ENCODE measurements around the gene MUC5AC.

Gene MUC5AC

DNA sequence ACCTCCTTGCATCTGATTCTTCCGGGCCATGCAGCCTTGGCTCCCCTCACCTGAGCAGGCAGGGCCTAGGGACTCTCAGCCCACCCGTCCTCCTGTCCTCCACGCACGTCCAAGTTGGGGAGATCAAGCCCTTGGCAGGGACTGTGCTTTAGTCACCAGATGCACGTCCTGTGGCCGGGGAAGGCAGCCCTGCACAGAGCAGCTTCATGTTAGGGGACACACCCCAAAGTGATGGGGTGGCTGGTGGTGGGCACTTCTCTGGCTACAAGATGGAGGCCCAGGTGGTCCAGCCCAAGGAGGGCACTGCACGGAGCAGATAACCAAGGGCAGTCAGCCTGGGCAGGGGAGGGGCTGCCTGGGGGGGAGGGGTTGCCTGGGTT lies 66.3 kb downstream of the MUC5AC start:
- no peak for DNase-seq (ENCODE audit: low read depth)

DNA sequence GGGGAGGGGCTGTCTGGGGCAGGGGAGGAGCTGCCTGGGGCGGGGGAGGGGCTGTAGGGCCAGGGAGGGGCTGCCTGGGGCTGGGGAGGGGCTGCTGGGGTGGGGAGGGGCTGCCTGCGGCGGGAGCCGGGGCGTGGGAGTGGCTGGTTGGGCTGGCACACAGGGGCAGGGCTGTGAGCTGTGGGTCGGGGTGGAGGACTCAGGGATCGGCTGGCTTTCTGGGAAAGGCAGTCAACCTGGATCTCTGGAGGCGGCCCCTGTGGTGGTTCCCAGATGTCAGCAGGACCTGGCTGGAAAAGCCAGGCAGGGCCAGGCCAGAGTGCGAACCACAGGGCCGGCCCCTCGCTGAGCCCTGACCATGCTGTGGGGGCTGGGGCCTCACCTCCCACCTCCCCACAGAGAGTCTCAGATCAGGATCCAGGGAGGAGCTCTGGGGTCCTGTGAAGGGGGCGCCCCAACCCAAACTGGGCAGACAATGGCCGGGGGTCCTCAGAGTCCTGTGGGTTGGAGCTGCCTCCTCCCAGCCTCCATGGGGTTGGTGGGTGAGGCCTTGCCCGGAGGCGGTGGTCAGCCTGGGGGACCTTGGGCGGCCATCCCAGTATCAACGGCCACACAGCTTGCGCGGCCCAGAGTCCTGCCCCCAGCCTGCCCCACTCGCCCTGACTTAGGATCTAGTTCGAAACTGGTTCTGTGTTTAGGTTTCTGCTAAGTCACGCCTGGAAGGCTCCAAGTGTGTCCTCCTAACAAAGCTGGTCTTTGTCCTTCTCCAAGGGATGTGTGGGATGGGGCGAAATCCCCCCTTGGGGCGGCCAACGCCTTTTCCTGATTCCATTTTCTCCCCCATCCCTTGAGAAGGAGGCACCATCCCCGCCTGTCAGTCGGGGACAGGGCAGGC lies 67.0 kb downstream of the MUC5AC start:
- DNase-seq (ENCODE audit: low read depth) = no peak

DNA sequence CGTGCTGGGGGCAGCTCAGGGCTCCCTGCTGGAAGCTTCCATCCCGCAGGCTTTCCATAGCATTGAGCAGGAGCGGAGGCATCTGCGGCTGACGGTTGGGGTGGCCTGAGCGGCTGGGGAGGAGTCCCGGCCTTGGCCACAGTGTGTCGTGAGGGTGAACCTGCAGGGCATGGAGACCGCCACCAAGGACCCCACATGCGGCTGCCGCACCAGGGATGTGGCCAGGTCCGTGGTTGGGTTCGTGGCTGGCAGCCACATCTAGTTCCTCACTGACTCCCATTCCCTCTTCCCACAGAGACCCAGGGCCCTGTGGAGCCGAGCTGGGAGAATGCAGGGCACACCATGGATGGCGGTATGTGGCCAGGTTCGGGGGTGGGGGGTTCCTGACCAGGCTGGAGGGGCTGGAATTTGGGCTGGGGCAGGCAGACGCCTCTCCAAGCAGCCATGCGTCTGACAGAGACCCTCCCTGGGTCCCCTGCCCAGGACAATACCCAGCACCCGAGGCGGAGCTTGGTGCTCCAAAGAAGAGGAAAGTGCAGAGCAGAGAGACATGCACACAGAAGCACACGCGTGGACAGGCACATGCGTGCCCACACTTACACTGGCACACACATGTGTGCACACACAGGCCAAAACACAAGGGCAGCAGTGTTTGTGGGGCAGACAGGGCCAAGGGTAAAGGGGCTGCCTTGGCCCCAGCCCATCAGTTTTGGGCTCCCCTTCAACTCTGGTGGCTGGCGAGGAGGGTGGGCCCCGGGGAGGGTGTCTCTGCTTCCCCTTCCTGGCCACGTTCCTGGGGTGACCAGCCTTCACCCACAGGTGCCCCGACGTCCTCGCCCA lies 67.9 kb downstream of the MUC5AC start:
- DNase-seq (ENCODE audit: low read depth) = no peak

DNA sequence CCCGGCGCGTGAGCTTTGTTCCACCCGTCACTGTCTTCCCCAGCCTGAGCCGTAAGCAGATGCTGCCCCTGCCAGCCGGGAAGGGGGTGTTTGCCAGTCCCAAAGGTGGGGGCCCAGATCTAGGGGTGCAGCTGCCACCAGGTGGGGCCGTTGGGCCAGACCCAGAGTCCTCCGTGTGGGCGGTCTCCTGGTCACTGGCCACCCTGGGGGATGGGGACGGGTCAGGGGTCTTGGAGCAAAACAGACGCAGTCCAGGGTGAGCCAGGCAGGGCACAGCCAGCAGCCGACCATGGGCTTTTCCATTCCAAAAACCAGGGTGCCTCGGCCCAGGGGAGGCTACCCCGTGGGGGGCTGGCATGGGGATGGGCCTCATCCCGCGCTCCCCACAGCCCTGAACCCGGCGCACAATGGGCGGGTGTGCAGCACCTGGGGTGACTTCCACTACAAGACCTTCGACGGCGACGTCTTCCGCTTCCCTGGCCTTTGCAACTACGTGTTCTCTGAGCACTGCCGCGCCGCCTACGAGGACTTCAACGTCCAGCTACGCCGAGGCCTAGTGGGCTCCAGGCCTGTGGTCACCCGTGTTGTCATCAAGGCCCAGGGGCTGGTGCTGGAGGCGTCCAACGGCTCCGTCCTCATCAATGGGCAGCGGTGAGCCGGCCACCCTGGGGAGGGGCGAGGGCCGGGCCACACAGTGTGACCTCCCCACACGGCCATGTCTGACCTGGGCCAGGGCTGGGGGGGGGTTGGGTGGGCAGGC lies 68.7 kb downstream of the MUC5AC start:
- no peak for DNase-seq (ENCODE audit: low read depth)

DNA sequence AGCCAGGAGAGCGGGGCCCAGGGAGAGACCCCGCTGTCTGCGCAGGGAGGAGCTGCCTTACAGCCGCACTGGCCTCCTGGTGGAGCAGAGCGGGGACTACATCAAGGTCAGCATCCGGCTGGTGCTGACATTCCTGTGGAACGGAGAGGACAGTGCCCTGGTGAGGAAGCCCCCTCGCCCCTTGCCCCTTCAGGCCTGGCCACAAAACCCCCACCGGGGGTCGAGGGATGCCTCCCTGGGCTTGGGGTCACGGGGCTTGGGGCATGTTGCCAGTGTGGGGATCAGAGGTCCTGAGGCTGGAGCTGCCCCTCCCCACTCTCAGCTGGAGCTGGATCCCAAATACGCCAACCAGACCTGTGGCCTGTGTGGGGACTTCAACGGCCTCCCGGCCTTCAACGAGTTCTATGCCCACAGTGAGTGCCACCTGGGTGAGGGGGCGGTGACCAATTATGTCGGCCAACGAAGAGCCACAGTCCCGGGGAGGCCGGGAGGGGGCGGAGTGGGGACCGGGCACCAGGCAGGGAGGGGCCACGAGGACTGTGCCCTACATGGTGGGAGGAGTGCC lies 69.3 kb downstream of the MUC5AC start:
- DNase-seq (ENCODE audit: low read depth) = no peak

DNA sequence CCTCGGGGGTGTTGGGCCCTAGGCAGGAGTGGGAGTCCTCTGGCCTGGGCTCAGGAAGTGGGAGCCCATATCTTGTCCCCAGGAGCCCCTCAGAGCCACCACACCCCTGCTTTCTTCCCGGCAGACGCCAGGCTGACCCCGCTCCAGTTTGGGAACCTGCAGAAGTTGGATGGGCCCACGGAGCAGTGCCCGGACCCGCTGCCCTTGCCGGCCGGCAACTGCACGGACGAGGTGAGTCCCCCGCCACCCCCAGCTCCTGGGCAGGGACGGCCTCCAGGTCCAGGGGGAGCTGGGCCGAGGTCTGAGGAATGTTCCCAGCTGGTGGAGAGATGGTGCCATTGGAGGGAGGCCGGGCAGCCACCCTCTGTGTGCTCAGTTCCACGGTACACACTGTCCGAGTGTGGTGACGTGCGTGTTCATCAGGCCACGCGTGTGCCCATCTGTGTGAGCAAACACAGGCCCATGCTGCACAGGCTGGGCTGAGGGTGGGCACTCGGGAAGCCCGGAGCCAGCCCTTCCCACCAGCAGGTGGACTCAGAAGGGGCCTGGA lies 69.9 kb downstream of the MUC5AC start:
- DNase-seq (ENCODE audit: low read depth) = no peak

DNA sequence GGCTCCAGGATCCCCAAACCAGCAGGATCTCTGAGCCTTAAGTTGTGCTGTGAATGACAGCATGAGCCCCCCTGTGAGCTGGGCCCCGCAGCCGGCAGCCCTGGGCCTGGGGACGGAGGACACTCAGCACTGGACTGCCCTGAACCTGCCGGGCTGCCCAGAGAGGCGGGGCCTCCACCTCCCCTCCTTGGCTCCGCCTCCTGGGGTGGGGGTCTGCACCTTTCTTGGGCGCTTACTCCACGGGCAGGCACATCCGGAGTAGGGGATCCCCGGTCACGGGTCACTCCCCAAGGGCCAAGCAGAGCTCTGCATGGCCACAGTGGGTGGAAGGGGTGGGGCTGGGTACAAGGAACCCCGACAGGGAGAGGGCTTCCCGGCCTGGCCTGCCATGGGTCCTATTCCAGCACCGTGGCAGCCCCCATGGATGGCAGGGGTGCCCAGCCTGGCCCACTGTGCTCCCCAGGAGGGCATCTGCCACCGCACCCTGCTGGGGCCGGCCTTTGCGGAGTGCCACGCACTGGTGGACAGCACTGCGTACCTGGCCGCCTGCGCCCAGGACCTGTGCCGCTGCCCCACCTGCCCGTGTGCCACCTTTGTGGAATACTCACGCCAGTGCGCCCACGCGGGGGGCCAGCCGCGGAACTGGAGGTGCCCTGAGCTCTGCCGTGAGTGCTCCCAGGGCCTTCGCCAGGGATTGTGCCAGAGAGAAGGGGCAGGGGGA lies 70.5 kb downstream of the MUC5AC start:
- DNase-seq (ENCODE audit: low read depth) = no peak

DNA sequence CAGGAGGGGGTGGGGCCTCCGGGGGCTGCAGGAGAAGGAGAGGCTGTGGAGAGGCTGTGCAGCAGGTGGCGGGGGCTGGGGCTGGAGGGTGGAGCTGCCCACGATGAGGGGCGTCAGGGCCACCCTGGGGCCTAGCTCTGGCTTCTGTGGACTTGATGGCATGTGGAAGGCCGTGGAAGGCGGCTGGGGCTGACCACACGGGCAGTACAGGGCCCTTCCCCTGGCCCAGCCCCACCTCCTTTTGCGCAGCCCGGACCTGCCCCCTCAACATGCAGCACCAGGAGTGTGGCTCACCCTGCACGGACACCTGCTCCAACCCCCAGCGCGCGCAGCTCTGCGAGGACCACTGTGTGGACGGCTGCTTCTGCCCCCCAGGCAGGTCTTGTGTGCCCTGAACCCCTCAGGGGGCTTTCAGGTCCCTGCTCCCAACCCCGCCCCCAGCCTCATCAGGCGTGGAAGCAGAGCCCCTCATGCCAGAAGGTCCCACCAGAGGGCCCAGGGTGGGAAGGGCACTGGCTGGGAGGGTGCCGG lies 71.2 kb downstream of the MUC5AC start:
- DNase-seq (ENCODE audit: low read depth) = no peak

DNA sequence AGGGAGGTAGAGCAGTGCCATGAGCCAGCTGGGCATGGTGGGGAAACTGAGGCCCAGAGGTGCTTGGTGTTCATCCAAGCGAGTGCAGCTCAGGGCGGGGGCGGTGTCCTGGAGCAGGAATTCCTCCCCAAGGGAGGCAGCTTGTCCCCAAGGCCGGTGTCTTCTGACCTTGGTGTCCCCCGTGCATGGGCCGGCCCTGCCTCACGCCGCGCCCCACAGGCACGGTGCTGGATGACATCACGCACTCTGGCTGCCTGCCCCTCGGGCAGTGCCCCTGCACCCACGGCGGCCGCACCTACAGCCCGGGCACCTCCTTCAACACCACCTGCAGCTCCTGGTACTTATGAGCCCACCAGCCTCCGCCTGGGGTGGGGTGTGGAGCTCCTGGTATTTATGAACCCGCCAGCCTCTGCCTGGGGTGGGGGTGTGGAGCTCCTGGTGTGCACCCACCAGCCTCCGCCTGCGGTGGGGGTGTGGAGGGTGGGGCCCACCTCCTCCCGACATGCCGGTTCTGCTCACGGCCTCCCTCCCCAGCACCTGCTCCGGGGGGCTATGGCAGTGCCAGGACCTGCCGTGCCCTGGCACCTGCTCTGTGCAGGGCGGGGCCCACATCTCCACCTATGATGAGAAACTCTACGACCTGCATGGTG lies 71.8 kb downstream of the MUC5AC start:
- DNase-seq (ENCODE audit: low read depth) = no peak

DNA sequence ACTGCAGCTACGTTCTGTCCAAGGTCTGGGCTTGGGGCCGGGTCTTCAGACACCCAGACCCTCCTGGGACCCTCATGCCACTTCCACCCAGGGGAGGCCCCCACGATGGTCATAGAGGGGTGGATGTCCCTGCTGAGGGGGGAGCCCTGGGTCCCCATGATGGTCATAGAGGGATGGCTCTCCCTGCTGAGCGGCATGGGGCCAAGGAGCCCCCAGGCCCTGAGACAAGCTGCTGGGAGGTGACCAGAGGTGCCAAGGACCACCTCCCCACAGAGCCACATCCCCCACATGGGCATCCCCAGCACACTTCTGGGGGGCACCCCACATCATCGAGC lies 72.3 kb downstream of the MUC5AC start:
- DNase-seq (ENCODE audit: low read depth) = no peak

DNA sequence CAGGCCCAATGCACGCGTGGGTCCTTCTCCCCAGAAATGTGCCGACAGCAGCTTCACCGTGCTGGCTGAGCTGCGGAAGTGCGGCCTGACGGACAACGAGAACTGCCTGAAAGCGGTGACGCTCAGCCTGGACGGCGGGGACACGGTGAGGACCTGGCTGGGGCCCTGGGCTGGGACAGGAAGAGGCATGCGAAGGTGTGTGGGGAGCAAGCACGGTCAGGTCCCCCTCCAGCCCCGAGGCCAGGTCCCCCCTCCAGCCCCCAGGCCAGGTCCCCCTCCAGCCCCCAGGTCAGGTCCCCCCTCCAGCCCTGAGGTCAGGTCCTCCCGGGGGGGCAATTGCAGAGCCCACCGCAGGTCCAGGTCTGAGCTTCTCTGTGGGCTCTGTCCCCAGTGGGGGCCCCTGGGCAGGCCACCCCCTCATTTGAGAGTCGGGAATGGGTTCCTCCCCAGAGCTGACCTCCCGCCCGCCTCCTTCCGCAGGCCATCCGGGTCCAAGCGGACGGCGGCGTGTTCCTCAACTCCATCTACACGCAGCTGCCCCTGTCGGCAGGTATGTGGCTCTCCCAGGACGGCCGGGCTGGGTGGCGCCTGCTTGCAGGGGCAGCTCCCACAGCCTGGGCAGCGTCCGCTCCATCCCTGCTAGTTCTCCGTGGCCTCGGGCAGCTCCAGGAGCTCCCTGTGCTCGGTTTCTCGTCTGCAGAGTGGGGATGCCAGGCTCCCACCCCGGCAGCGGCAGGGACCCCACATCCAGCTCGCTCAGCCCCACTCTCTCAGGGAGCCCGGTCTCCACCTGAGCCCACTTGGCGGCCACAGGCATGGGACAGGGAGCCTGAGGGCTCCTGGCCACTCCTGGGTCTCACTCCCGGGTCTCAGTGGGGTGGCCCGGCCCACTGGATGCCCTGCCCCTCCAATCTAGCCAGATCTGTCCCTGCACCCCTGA lies 73.0 kb downstream of the MUC5AC start:
- DNase-seq (ENCODE audit: low read depth) = no peak

DNA sequence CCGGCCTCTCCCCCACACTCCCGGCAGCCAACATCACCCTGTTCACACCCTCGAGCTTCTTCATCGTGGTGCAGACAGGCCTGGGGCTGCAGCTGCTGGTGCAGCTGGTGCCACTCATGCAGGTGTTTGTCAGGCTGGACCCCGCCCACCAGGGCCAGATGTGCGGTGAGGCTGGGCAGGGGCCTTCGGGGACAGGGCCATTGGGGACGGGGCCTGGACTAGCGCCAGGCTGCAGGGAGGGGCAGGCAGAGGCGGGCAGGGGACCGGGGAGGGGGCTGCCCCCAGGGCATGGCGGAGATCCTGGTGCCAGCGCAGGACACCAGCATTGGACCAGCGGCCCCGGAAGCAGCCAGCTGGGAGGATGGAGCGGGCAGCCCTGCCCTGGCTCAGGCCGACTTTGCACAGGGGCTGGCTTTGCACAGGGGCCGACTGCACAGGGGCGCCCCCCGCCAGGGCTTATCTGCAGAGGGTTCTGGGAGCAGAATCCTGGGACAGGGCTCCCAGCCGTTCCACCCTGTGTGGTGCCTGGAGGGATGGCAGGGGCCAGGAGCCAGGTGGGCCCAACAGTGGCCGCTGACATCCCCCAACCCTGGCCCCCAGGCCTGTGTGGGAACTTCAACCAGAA lies 73.8 kb downstream of the MUC5AC start:
- no peak for DNase-seq (ENCODE audit: low read depth)

DNA sequence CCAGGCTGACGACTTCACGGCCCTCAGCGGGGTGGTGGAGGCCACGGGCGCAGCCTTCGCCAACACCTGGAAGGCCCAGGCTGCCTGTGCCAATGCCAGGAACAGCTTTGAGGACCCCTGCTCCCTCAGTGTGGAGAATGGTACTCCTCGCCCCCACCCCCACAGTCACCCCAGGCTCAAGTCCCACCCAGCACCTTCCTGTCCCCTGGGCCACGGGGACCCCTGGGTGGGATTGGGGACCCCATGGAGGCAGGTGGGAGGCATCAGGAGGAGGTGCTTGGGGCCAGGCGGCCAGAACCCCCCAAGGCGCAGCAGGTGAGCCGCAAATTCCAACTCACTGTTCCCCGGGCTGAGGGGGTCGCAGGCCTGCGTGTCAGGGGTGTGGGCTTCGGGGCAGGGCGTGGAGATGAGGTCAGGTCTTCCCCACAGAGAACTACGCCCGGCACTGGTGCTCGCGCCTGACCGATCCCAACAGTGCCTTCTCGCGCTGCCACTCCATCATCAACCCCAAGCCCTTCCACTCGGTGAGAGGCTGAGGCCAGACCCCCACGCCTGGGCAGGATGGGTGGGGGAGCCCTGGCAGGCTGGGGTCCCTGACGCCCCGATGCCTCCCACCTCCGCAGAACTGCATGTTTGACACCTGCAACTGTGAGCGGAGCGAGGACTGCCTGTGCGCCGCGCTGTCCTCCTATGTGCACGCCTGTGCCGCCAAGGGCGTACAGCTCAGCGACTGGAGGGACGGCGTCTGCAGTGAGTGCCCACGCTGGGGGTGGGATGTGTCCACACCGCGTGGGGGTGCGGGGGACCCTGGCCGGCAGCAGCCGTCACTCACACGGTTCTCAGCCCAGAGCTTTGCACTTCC lies 74.5 kb downstream of the MUC5AC start:
- no peak for DNase-seq (ENCODE audit: low read depth)

DNA sequence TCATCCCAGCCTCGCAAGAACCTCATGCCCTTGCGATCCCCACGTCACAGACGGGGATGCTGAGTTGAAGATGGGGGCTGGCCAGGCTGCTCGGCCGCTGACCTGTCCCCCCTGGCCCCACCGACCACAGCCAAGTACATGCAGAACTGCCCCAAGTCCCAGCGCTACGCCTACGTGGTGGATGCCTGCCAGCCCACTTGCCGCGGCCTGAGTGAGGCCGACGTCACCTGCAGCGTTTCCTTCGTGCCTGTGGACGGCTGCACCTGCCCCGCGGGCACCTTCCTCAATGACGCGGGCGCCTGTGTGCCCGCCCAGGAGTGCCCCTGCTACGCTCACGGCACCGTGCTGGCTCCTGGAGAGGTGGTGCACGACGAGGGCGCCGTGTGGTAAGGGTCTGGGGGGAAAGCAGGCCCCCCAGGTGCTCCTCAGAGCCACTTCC lies 75.1 kb downstream of the MUC5AC start:
- no peak for DNase-seq (ENCODE audit: low read depth)

DNA sequence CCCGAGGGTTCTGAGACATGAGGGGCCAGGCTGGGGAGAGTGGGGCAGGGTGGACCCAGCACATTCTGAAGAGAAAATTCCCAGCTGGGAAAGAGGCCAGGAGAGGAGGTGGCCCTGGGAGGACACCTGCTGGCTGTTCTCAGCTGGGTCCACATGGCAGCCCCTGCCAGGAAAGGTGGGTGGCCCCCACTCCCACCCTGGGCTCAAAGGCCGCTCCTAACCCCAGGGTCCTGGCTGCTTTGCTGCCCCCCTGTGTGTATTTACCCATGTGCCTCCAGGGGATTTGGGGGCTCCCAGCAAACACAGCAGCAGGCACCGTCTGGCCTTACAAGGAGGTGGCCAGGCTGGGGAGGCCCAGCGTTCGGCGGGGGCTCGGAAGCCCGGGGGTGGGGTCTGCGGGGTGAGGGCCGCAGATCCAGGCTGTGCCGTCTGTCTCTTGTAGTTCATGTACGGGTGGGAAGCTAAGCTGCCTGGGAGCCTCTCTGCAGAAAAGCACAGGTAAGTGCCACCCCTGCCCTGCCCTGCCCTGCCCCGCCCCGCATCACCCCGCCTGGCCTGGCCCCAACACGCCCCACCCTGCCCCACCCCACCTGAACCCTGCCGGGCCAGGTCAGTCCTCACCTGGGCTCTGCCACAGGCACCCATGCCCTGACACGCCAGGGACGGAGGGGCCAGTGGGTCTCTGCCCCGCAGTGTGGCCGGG lies 75.7 kb downstream of the MUC5AC start:
- no peak for DNase-seq (ENCODE audit: low read depth)

DNA sequence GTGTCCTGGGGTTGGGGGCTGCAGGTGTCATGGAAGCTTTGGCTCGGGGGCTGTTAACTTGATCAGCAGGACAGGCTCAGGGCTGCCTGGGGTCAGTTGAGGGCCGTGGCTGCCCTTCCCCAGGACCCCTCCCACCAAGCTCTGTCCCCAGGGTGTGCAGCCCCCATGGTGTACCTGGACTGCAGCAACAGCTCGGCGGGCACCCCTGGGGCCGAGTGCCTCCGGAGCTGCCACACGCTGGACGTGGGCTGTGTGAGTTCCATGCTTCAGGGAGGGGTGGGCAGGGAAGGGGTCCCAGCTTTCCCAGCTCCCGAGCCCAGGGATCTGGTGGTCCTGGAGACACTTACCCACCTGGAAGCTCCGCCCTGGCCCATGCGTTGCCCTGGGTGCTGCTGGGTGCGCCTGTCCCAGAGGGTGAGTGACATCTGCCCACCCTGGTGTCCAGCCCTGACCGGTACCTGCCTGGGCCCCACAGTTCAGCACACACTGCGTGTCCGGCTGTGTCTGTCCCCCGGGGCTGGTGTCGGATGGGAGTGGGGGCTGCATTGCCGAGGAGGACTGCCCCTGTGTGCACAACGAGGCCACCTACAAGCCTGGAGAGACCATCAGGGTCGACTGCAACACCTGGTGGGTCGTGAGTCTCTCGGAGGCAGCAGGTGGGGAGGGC lies 76.4 kb downstream of the MUC5AC start:
- DNase-seq (ENCODE audit: low read depth) = no peak

All from stimulated activated CD8-positive, alpha-beta memory T cell treated with anti-CD3 and anti-CD28 coated beads, Interleukin-7, amount 100 ng/mL, for 24 hours (primary cell).